ENCODE measurements around the gene IRS1.

IRS1 gene

GRCh38 chr2:226790431-226790830 lies 9.2 kb downstream of the IRS1 start:
- DNase-seq, result no peak

DNA sequence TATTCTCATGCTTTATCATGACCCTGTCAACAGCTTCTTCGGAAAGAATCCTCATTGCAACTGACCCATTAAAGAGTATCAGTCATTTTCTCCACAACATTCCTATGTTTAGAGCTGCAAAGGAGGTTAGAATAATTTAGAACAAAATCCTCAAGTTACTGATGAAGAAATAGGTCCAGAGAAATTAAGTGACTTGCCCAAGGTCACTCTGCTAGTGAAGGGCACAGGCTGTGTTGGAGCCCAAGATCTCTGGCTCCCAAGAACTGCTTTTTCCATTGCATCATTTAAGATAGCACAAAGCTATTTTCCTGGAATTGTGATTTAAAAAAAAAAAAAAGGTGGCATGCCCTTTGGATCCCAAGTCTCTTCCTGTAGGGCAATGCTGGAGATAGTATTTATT lies 9.6 kb downstream of the IRS1 start:
- DNase-seq, result no peak

GRCh38 chr2:226788881-226789490 lies 10.6 kb downstream of the IRS1 start:
- DNase-seq, result no peak

DNA sequence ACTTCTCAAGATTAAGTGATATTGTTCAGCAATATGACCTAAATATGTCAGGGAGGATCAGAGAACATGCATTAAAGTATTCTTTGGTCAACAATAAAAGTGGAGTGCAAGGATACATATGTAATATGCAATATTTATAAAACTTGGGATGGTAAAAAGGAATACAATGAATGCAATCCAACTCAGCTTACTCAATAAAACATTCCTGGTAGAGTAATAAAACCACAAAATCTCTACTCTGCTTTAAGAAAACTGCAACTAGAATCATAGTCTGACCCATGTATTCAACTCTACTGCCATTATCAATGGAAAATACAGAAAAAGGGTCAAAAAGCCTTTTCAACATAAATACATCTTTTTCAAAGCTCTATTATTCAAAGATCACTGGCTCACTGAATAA lies 11.6 kb downstream of the IRS1 start:
- no peak for DNase-seq

DNA sequence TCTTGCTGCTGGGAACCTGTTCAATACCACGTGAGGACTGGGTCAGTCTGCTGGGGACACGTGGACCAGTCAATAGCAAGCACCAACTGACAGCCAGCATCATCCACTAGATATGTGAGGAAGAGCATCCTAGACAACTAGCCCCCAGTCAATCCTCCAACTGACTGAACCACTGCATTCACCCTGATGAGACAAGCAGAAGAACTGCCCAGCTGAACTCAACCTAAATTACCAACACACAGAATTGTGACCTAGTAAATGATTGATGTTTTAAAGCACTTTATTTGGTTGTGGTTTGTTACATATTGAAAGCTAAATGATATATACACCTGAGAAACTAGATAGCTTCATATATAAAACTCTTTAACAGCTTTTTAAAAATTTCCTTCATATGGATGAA lies 15.7 kb downstream of the IRS1 start:
- DNase-seq, result no peak

DNA sequence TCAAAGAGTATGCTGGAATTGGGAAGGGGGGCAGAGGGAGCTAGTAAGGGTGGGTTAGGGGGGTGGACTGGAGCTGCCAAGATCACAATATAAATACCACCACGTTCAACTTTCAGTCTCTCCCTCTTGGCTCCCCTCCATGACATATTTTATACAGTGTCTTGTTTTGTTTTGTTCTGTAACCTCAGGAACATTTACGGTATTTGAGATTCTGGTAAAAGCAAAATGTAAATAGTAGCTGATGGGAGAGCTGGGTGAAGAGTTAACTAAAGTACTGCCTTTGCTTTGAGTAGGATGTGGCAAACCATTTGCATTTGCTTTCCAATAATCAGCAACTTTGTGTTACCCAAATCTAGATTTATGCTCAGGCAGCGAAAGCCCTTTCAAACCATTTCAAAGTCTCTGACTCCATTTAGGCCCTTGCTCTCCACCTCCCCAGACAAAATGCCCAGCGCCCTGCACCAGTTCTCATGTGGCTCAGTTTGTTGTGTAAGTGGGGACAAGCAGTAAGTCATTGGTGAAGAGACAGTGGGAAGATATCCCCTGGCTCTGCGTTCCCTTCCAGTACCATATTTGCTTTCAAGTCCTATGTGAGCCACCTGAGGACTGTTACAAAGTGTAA lies 17.4 kb downstream of the IRS1 start:
- no peak for DNase-seq

DNA sequence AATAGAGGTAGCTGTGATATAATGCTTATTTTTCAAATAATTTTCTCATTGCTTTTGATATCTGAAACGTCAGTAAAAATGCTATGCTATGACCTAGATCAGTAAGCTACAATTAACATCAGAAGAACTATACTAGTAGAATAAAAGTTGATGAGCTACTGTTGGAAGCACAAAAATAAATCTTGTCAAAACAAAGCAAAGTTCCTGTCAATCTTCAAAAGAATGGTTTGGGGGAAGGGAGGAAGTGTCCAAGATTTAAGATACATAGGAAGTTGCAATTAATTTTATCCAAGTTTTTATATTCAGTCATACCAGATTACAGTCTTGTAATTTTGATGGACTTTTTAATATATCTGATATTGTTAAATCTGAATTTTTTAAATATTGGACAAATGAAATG lies 19.2 kb downstream of the IRS1 start:
- DNase-seq, result no peak

DNA sequence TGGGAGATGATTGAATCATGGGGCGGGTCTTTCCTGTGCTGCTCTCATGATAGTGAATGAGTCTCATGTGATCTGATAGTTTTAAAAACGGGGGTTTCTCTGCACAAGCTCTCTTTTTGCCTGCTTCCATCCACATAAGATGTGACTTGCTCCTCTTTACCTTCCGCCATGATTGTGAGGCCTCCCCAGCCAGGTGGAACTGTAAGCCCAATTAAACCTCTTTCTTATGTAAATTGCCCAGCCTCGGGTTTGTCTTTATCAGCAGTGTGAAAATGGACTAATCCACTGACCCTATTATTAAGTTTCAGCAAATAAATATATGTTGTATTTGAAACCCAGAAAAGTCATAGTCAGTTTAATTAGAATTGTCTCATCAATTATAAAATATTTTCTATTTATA lies 22.0 kb downstream of the IRS1 start:
- no peak for DNase-seq

GRCh38 chr2:226776104-226776503 lies 23.5 kb downstream of the IRS1 start:
- DNase-seq, result no peak

- DNase-seq, result no peak
Observed at GRCh38 chr2:226775032-226775509, 24.5 kb downstream of the IRS1 start.

GRCh38 chr2:226773291-226773690 lies 26.3 kb downstream of the IRS1 start:
- DNase-seq, result no peak

DNA sequence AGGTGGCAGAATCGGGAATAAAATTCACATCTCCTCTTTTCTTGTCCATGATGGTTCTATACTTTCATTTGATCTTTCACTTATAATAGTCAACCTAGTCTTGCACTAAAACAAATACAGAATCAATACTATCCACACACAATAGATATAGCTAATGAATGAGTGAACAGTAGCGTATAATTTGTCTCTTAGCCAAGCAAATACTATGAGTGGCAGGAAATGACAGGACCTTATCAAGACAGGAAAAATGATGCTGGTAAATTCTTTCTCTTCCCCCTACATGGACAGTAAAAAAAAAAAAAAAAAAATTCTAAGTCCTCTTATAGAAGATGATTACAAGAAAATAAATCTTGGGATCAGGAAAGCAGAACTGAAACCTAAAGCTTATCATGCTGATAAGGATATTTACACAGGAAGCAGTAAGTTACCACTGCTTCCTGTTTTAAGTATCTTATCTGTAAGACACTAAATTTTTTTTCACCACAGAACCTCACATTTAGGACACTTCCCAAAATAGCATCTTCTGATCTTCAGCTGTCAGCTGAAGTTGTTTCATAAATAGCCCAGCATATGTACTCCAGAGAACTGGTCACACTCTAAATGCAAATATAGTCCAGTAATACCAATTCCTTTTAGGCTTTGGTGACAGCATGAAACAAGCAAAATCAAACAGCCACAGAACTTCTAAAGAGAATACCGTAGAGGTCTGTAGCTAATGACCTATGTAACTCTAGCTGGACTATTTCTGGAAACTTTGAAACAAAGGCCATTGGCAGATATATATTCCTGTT lies 27.0 kb downstream of the IRS1 start:
- no peak for DNase-seq

DNA sequence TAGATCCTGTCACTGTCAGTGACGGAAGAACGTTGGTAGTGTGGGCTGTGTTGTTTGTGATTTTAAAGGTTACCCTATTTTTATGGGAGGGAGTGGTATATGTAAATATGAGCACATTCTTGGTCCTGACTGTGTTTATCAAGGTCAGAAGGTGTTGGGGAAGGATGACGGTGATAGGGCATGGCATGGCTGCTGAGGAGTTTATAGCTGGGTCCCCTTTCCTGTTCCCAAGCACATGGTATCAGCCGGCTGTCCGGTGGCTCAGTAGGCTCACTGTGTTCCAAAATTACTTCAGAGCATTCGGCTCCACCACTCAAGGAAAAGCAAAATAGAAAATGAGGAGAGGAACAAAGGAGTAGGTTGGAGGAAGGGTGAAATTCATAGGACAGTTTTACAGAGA lies 28.6 kb downstream of the IRS1 start:
- no peak for DNase-seq

- DNase-seq, result no peak
Observed at GRCh38 chr2:226767056-226767813, 32.4 kb downstream of the IRS1 start.

DNA sequence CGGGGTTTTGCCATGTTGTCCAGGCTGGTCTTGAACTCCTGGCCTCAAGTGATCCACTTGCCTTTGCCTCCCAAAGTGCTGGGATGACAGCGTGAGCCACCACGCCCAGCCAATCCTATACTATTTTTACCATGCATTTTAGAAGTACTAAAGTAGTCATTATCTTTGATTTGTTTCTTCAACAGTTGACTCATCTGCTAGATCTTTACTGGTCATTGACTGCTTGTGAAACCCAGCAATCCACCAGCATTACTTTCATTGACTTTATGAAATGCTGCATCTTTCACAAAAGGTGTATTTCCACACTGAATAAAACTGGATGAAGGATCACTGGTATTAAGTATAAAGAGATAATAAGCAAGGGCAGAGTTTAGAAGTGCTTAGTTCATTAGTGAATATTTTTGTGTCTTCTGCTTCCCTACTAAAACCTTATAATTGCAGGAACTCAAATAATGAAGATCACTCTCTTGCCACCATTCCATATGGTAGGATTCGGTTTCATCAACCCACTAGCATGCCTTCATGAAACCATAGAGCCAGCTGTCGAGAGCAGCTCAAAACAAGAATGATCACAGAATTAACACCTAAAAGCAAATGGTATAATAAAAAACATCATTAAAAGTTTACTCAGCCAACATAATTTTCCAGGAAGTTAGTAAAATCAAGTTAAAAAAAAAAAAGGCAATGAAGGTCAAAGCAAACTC lies 33.1 kb downstream of the IRS1 start:
- no peak for DNase-seq

GRCh38 chr2:226763320-226763719 lies 36.3 kb downstream of the IRS1 start:
- DNase-seq, result no peak

DNA sequence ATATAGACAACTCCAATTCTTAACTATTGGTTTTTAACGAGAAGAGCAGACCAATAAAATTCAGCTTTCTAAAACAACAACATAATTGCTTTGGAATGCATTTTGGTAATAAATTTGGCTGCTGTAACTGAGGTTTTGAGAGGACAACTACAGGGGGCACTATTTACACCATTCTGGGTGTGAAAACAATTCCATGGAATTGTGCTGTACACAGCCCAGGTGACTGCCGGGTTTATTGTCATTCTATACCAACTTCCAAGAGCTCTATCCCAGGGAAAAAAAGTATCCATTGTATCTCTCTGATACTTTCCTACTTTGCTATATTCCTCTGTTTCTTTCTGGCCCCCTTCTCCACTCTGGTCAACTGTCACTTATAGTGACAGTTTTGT lies 38.4 kb downstream of the IRS1 start:
- DNase-seq, result no peak

DNA sequence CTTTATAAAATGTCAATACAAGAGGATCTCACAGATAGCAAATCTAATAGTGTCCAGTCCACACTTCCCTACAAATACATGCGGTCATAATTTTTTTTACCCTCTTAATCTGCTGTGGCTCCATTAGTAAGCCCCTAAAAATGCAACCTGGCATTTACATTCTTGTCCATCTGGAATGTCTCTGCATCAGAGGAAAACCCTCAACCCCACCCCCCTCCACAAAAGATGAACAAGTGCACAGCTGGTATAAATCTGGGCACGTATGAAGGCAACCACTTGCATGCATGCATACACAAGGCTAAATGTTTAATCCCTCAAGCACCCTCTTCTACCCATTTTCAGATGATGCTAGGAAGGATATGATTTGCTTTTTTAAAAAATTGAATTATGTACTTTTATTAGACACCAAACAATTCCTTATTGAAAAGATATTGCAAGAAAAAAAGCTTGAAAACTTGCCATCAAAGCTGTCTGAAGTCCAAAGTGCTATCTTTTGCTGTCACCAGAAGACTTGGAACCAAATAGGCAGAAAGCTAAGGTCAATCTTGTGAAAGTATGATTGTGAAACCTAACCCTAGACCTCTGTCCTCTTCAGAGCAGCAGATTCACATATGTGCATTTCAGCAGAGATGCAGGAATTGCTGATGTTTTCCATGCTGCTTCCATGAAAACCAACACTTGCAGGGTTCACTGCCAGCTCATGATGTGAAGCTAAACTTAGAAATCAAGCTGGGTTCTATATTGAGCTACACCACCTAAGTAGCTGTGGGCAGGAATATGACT lies 39.0 kb downstream of the IRS1 start:
- no peak for DNase-seq

DNA sequence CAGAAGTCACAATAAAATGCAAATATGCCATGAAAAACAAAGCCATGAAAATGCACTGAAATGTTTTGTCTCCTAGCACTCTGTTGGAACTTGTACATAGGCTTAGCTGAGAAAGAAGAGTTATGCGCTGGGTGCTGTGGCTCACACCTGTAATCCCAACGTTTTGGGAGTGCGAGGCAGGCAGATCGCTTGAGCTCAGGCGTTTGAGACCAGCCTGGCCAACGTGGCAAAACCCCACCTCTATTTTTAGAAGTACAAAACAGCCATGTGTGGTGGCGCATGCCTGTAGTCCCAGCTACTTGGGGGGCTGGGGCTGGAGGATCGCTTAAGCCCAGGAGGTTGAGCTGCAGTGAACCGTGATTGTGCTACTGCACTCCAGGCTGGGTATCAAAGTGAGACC lies 39.9 kb downstream of the IRS1 start:
- DNase-seq, result no peak

- DNase-seq, result no peak
Observed at GRCh38 chr2:226758921-226759640, 40.5 kb downstream of the IRS1 start.

DNA sequence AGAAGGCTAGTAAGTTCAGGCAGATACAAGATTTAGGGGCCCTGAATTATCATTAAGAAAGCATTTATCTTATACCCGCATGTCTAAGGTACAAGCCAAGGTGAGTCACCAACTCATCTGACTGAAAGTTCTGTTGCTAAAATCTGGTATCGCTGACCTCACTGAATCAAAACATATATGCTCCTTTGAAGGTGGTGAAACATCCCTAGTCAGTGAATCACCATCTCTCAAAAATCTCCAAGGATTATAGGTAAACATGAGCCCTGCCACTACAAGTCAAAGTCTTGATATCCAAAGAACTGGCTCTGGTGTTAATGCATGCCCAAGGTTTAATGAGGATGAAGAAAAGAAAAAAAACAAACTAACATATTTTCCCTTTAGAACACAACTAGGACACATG lies 43.5 kb downstream of the IRS1 start:
- DNase-seq, result no peak

Data from NCI-H1048 (cell line).